HG02973 (cell line): Measurements from ENCODE around the gene GATA5.
"Not testable (repeated sequence)": the region's sequence is repeated elsewhere in the genome, so short reads cannot be mapped to it uniquely, and the experiment has no call there.

Experiments used
- ATAC-seq: cut with Tn5 transposase; IDR thresholded peaks from one replicate; pipeline ENCODE4 v1.9.1; 2021; ENCODE audit warnings: moderate library complexity; ENCODE audit not compliant: unreplicated experiment

The GATA5 gene

GRCh38 chr20:62433658-62434497, 41.9 kb downstream of the GATA5 start:
- ATAC-seq: no peak

GRCh38 chr20:62430866-62431447, 44.8 kb downstream of the GATA5 start:
- ATAC-seq: no peak

GRCh38 chr20:62430311-62430853, 45.4 kb downstream of the GATA5 start:
- ATAC-seq: no peak

- ATAC-seq: no peak
These were observed 46.1 kb downstream of the GATA5 start for GRCh38 chr20:62429455-62430310.

GRCh38 chr20:62428396-62429295, 47.1 kb downstream of the GATA5 start:
- ATAC-seq: no peak

DNA sequence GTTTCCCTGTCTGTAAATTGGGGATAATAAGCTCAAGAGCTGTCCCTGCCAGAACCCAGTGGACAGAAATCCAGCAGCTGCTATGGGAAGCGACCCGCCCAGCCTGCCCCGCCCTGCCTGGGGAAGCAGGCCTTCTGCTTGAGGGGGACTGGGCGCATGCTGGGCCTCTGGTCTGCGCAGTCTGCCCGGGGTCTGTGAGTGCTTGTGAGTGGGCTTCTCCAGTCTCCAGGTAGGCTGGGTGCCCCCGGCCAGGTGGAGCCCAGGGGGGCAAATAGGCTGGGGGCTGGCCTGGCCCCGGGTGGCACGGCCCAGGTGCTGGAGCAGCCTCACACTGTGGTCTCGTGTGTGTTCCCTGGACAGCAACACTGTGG, 47.8 kb downstream of the GATA5 start:
- no peak for ATAC-seq

DNA sequence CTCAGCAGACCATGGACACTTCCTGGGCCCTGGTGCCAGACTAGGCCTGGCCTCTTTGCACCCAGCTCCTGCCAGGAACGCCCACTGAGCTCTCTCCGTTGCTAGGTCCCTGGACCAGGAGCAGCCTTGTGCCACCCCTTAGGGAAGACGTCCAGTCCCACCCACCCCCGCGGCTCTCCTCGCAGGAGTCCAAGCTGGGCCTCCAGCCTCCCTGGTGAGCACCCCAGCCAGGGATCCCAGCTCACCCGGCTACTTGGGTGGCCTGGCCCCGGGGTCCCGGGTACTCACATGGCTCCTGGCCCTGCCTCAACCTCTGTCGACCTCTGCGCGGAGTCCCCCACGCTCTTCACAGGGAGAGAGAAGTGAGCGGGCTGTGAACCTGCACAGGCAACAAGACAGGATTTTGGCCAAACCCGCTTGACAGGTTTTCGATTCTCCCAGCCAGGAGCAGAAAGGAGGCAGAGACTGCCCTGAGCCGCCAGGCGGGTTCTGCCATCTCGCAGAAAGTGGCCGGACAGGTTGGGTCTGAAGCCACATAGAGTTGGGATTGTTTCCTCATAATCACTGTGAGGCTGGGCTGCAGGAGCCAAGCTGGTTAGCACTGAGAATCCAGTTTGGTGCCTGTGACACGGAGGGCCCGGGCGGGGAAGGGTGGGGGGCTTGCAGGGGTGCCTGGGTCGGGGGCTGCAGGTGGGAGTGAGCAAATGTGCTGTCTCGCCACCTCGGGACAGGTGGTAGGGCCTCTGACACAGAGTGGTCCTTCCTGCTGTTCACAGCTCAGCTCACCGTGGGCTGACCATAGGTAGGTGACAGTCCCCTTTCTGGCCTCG, 48.4 kb downstream of the GATA5 start, which contains the start of gene RBBP8NL:
TSS of gene RBBP8NL (minus strand) at position 368 of the 830 bp plus-strand sequence. CDS start 7,892 bp downstream, outside the sequence.
- ATAC-seq: no peak

DNA sequence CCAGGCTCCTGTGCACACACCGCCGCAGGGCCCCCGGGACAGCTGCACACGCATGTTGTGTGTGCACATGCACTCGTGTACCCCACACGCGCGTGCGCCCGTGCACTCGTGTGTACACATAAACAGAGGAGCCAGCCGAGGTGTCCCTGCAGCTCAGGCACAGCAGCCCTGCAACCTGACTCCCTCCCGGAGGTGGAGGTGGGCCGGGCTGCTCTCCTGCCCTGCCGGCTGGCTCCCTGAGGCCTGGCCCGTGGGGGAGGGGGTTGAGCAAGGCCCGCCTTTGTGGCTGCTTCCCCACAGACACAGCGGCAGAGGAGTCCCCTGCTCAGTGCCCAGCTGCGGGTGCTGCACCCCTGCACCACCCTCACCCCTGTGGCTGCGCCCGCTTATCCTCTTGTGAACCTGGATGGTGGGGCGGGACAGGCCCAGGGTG, 49.1 kb downstream of the GATA5 start:
- no peak for ATAC-seq

DNA sequence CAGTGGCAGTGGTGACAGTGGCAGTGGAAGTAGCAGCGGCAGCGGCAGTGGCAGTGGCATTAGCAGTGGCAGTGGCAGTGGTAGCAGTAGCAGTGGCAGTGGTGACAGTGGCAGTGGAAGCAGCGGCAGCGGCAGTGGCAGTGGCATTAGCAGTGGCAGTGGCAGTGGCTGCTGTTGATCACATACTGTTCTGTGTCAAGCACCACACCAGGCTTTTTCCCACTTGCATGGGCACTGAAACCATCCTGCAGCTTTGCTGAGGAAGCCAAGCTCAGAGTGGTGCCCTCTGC, 49.8 kb downstream of the GATA5 start:
- ATAC-seq: not testable (repeated sequence)

DNA sequence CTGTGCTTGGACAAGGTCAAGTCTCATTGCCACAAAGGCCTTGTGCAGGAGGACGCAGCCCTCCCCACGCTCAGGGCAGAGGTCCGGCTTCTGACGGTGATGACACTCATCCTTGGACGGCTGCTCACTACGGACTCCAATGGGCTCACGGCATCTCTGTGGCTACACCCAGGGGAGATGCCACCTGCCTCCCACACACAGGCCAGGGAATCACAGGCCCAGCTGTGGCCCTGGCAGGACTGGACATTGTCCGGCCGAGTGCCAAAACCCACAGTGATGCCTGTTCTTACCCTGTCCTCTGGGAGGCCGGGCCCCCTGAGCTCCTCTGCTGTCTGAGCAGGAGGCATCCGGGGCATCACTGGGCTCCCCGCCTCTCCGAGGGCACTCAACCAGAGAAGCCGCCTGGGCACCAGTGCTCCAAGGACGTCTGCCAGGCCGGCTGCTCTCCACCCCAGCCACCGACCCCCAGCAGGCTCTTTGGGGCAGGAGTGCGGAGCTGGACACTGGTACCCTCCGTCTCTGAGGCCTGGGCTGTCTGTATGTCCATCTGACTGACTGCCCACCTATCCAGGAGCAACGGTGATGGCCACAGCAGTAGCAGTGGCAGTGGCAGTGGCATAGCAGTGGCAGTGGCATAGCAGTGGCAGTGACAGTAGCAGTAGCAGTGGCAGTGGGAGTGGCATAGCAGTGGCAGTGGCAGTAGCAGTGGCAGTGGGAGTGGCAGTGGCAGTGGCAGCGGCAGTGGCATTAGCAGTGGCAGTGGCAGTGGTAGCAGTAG, 50.3 kb downstream of the GATA5 start:
- ATAC-seq: no peak

DNA sequence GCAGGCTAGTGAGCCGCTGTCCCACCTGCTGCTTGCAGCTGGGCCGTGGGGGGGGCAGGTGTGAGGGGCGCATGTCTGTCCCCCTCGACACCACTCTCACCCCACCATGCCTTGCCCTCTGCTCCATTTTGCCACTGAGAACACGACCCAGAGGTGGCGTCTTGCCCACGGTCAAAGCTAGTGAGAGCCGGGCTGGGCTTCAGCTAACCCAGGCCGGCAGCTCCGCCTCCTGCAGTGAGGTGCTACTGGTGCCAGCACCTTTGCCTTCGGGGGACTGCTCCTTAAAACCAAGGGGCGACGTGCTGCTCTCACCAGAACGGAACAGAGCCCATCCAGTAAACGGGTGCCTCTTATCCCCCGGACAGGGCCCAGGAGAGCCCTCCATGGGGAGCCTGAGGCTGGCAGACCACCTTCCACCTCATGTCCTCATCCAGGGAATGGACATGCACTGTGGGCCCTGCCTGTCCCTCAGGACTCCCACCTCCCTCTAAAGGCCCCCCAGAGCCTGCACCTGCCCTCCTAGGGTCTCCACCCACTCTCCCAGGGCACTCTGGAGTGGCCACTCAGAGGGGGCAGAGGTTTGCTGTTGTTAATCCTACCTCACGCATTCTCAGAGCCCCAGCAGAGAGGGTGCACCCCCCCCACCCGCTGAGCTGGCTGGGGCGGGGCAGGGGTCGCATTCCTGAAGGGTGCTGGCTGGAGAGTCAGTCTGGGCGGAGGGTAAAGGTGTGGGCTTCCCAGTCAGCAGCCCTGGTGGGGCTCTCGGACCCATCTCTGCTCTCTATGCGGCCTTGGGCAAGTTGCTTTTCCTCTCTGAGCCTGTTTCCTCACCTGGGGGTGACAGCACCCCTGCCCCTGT, 51.3 kb downstream of the GATA5 start:
- no peak for ATAC-seq

DNA sequence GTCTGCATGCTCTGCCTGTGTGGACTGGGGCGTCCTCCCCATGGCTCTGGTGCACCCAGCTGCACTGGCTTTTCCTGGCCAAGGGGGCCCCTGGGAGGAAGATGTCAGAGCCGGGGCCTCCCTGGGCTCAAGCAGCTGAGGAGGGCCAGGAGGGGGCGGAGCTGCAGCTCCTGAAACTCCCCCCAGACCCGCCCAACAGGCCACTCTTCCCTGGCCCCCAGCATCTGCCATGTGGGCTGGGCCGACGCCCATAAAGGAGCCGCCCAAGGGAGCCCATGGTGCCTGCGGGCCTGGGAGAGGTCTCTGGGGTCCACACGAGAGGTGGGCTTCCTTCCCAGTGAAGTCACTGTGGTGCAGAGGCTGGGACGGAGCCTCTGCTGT, 52.5 kb downstream of the GATA5 start:
- no peak for ATAC-seq

GRCh38 chr20:62422636-62423325, 53.0 kb downstream of the GATA5 start:
- no peak for ATAC-seq

- no peak for ATAC-seq
These were observed 54.1 kb downstream of the GATA5 start for GRCh38 chr20:62421716-62421990.

DNA sequence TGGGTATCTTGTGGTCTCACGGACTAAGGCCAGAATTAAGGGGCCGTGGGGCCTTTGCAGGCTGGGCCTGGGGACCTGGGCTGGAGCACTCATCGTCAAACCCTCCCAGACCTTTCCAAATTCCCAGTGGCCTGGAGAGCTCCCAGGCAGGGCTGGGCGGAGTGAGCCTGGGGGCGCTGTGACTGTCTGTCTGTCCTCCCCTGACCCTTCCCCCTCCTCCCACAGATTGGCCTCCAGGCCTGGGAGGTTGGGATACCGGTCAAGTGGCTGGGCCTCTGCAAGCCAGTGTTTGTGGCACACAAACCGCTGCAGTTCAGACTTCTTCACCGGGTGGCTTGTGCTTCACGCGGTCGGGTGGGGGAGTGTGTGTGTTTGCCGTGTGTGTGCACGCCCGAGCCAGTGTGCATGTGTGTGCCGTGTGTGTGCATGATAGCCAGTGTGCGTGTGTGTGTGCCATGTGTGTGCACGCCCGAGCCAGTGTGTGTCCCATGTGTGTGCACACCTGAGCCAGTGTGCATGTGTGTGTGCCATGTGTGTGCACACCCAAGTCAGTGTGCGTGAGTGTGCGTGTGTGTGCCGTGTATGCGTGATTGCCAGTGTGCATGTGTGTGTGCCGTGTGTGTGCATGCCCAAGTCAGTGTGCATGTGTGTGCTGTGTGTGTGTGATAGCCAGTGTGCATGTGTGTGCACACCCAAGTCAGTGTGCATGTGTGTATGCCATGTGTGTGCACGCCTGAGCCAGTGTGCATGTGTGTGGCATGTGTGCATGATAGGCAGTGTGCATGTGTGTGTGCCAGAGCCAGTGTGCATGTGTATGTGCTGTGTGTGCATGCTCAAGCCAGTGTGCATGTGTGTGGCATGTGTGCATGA, 54.7 kb downstream of the GATA5 start:
- no peak for ATAC-seq

DNA sequence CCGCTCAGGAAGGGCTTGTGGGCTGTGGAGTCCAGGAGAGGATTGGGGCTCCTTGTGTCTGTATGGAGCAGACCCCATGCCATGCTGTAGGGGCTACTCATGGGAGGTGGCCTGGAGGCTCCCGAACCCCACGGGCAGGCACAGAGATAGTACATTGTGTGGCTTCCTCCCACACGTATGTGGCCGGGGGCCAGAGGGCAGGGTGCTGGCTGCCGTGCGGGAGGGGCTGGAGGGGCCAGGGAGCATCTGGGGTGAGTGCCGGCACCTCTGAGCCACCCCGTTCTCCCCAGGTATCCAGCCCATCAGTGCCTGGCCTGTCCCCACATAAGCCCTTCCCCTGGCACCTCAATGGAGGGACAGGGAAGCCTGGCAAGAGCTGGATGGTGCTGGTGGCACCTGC, 56.0 kb downstream of the GATA5 start:
- ATAC-seq: no peak
